HG02852 (cell line): Measurements from ENCODE around the gene IGF1.

Experiments used
- ATAC-seq: cut with Tn5 transposase; IDR thresholded peaks from one replicate; pipeline ENCODE4 v1.9.1; 2021; ENCODE audit warnings: mild to moderate bottlenecking, moderate library complexity; ENCODE audit not compliant: unreplicated experiment

Gene IGF1

GRCh38 chr12:102430661-102431060 lies 49.7 kb downstream of the IGF1 start:
- ATAC-seq = no peak

GRCh38 chr12:102429211-102430154 lies 50.9 kb downstream of the IGF1 start:
- no peak for ATAC-seq

GRCh38 chr12:102427543-102427941 lies 52.8 kb downstream of the IGF1 start:
- no peak for ATAC-seq

GRCh38 chr12:102426599-102427542 lies 53.5 kb downstream of the IGF1 start:
- ATAC-seq = no peak

GRCh38 chr12:102425109-102426039 lies 55.0 kb downstream of the IGF1 start:
- ATAC-seq = no peak

GRCh38 chr12:102423462-102423861 lies 56.9 kb downstream of the IGF1 start:
- no peak for ATAC-seq

GRCh38 chr12:102421802-102422583 lies 58.4 kb downstream of the IGF1 start:
- no peak for ATAC-seq

- no peak for ATAC-seq
These were observed 61.1 kb downstream of the IGF1 start for GRCh38 chr12:102419094-102419764.

GRCh38 chr12:102417055-102417454 lies 63.3 kb downstream of the IGF1 start:
- ATAC-seq = no peak

GRCh38 chr12:102415515-102415914 lies 64.8 kb downstream of the IGF1 start:
- ATAC-seq = no peak

- ATAC-seq = no peak
These were observed 67.0 kb downstream of the IGF1 start for GRCh38 chr12:102413396-102413795.

GRCh38 chr12:102410511-102410910 lies 69.9 kb downstream of the IGF1 start:
- no peak for ATAC-seq

GRCh38 chr12:102408487-102409297 lies 71.7 kb downstream of the IGF1 start:
- no peak for ATAC-seq

GRCh38 chr12:102407776-102408486 lies 72.4 kb downstream of the IGF1 start:
- ATAC-seq = no peak

GRCh38 chr12:102406033-102406584 lies 74.3 kb downstream of the IGF1 start:
- peak; percentile 51 for ATAC-seq

- ATAC-seq = no peak
These were observed 79.3 kb downstream of the IGF1 start for GRCh38 chr12:102401087-102401486.

- no peak for ATAC-seq
These were observed 80.7 kb downstream of the IGF1 start for GRCh38 chr12:102399653-102400052.
